Kidney (tissue), 14 donors: Measurements from ENCODE around the gene APOL3. TPM values are rescaled to one million over a fixed set of nuclear protein-coding genes. Genes with fewer than 3 reads are reported as not detected.

ENCODE experiments used
- DNase-seq, 5 donors: peaks; one replicate each; pipeline ENCODE4 v3.0.0-alpha.2; 2013 to 2020
- FAIRE-seq: peaks from 2 replicates; lab custom pipeline; 2012; peaks lifted over from hg19 to GRCh38; lab: Jason Lieb, UNC
- H3K27ac ChIP-seq, 2 donors: one replicate each; pipeline ENCODE4 v1.7.0; 2013; ENCODE audit warnings: low read depth in 2 of 2, low read length in 2 of 2, inconsistent platforms in 1 of 2
- H3K27me3 ChIP-seq: one replicate; pipeline ENCODE4 v1.7.1; 2013; ENCODE audit warnings: low read length, inconsistent platforms; ENCODE audit not compliant: control insufficient read depth, insufficient read depth
- H3K36me3 ChIP-seq, 3 donors: one replicate each; pipeline versions ENCODE4 v1.7.0 to v1.7.1; 2013; ENCODE audit warnings: low read length in 3 of 3, control low read depth in 1 of 3, inconsistent platforms in 1 of 3; ENCODE audit not compliant: insufficient read depth in 3 of 3, control insufficient read depth in 2 of 3
- H3K4me1 ChIP-seq, 3 donors: one replicate each; pipeline versions ENCODE4 v1.7.0 to v1.7.1; 2013; ENCODE audit warnings: low read length in 3 of 3, inconsistent platforms in 1 of 3, low read depth in 1 of 3; ENCODE audit not compliant: control insufficient read depth in 2 of 3, insufficient read depth in 2 of 3
- H3K4me3 ChIP-seq, 3 donors: one replicate each; pipeline versions ENCODE4 v1.7.0 to v1.8.1; 2013; ENCODE audit warnings: low read length in 3 of 3, control low read depth in 1 of 3, inconsistent platforms in 1 of 3
- H3K9ac ChIP-seq, 3 donors: one replicate each; pipeline versions ENCODE4 v1.7.0 to v1.7.1; 2013; ENCODE audit warnings: low read length in 3 of 3, control low read depth in 1 of 3, inconsistent platforms in 1 of 3
- H3K9me3 ChIP-seq, 3 donors: one replicate each; pipeline versions ENCODE4 v1.7.0 to v1.7.1; 2013; ENCODE audit warnings: low read length in 3 of 3, control low read depth in 1 of 3, inconsistent platforms in 1 of 3; ENCODE audit not compliant: control insufficient read depth in 2 of 3, insufficient read depth in 1 of 3
- intact Hi-C: fragments of 100-400 bp; cut with DNase I; formaldehyde crosslinking; loops from one replicate; pipeline ENCODE4 v1.11.1; 2022
- polyA plus RNA-seq: library from polyadenylated mRNA; stranded (reverse); fragments of 350-450 nt; fragmentation: Illumina TruSeq; extraction: RNeasy Lipid Tissue Mini Kit (QIAGEN cat#74804); gene quantifications from one replicate; pipeline ENCODE4 v1.2.3, GENCODE V29; 2014; ENCODE audit warnings: low read depth, low replicate concordance; ENCODE audit not compliant: insufficient read depth
- total RNA-seq: library from RNA; stranded (reverse); fragmentation: NEBNext Ultra II Directional; extraction: Animal tissue kit (Norgen Biotek cat#: 25700); gene quantifications from one replicate; pipeline ENCODE4 v1.2.1, GENCODE V29; 2021
- TF ChIP-seq, protein P1 (sequence below): IDR thresholded peaks from 3 replicates; pipeline ENCODE4 v1.5.1; 2012; ENCODE audit warnings: mild to moderate bottlenecking, moderate library complexity, borderline replicate concordance; ENCODE audit not compliant: insufficient read depth; ENCODE audit errors: extremely low read depth
- donor health status: control.
- donor health status: control.
- donor health status: control.
- donor health status: control.
- donor health status: control.
- donor health status: DM: yes; HTN: yes; CAD: no.
- donor health status: Normal renal cell carcinoma (clear cell type).

The APOL3 gene
- total and polyA plus RNA-seq, 2 donors from 2014 or later: 25.1 to 43.7 TPM

GRCh38 chr22:36110306-36110881, 50.2 kb downstream of the APOL3 start:
- Histone ChIP-seq H3K36me3 (no peaks in the 10 kb centered on the region), H3K4me1 (peaks cover 0 to 5% (median 0%) of the 10 kb centered on the region in 3 donors), H3K4me3 (no peak overlapping the region), H3K9me3 (no peaks in the 10 kb centered on the region), H3K27me3 (no peaks in the 10 kb centered on the region), H3K9ac (no peak overlapping the region), H3K27ac (no peak overlapping the region)
- intact Hi-C loops: no loop called here
- TF ChIP-seq, protein P1, sequence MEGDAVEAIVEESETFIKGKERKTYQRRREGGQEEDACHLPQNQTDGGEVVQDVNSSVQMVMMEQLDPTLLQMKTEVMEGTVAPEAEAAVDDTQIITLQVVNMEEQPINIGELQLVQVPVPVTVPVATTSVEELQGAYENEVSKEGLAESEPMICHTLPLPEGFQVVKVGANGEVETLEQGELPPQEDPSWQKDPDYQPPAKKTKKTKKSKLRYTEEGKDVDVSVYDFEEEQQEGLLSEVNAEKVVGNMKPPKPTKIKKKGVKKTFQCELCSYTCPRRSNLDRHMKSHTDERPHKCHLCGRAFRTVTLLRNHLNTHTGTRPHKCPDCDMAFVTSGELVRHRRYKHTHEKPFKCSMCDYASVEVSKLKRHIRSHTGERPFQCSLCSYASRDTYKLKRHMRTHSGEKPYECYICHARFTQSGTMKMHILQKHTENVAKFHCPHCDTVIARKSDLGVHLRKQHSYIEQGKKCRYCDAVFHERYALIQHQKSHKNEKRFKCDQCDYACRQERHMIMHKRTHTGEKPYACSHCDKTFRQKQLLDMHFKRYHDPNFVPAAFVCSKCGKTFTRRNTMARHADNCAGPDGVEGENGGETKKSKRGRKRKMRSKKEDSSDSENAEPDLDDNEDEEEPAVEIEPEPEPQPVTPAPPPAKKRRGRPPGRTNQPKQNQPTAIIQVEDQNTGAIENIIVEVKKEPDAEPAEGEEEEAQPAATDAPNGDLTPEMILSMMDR: no peak
- FAIRE-seq: no peak
- DNase-seq: peak in 4 of 5 donors; percentile 44 to 67 (median 58)

GRCh38 chr22:36107436-36107835, 53.1 kb downstream of the APOL3 start:
- Histone ChIP-seq H3K27ac (no peak overlapping the region), H3K9me3 (no peaks in the 10 kb centered on the region), H3K9ac (no peak overlapping the region), H3K4me3 (no peak overlapping the region), H3K4me1 (peaks cover 0 to 5% (median 0%) of the 10 kb centered on the region in 3 donors), H3K27me3 (no peaks in the 10 kb centered on the region), H3K36me3 (no peaks in the 10 kb centered on the region)
- TF ChIP-seq, protein P1: no peak
- peak in 1 of 5 donors; percentile 26 for DNase-seq
- no peak for FAIRE-seq
- intact Hi-C loops: no loop called here

DNA sequence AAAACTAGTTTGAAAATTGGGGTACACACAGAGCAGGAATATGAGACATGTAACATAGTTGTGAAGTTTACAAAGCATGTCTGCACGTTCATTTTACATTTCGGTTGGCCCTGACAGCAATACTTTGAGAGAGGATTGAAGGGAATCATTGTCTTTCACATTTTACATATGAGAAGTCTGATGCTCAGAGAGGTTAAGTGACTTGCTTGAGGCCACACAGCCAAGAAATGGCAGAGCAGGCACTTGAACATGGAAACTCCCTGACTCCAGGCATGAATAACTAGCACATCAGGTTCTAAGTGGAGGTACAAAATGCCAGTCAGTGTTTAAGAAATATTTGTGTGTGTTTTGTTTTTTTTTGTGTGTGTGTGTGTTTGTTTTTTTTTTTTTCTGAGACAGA, 53.6 kb downstream of the APOL3 start:
- Histone ChIP-seq H3K9ac (no peak overlapping the region), H3K4me1 (peaks cover 0 to 5% (median 0%) of the 10 kb centered on the region in 3 donors), H3K27me3 (no peaks in the 10 kb centered on the region), H3K9me3 (no peaks in the 10 kb centered on the region), H3K4me3 (no peak overlapping the region), H3K27ac (no peak overlapping the region), H3K36me3 (no peaks in the 10 kb centered on the region)
- no peak for FAIRE-seq
- intact Hi-C loops: no loop called here
- DNase-seq: no peak
- TF ChIP-seq, protein P1: no peak
